ENCODE results near the gene PPIL3. TPM values are rescaled to one million over a fixed set of nuclear protein-coding genes. Genes with fewer than 3 reads are reported as not detected.

The PPIL3 gene
- total and polyA plus RNA-seq, 11 donors: 11.3 to 27.7 (median 20.8) TPM

- no peaks in the 10 kb centered on the region for H3K27me3 ChIP-seq
- WGBS, 4 donors: 86 to 92% (median 89%) methylated on average over 6 of the region's 6 CpGs
- peaks cover 8 to 100% (median 95%) of the 10 kb centered on the region in 9 donors for H3K36me3 ChIP-seq
Measured at GRCh38 chr2:200922439-200922838, 33.6 kb upstream of the PPIL3 start.

GRCh38 chr2:200913654-200914053 lies 24.8 kb upstream of the PPIL3 start:
- Histone ChIP-seq H3K4me3 (no peak overlapping the region), H3K4me1 (no peaks in the 10 kb centered on the region), H3K27ac (no peak overlapping the region), H3K36me3 (peaks cover 2 to 100% (median 96%) of the 10 kb centered on the region in 9 donors), H3K9me3 (no peaks in the 10 kb centered on the region), H3K27me3 (no peaks in the 10 kb centered on the region)
- intact Hi-C loops (cut with DNase I): loop anchor here in 1 of 10 donors (10.0 kb wide), 1 partner anchor 91 kb away; no protein-coding TSS in a partner anchor
- TF ChIP-seq POLR2A (IDR thresholded peaks at IDR 0.05) (no peak), CTCF (IDR thresholded peaks at IDR 0.05) (no peak)
- ATAC-seq (no peak), DNase-seq (no peak)

More at GRCh38 chr2:200922439-200922838, 33.6 kb upstream of the PPIL3 start:
- Histone ChIP-seq H3K9me3 (no peaks in the 10 kb centered on the region), H3K4me1 (no peaks in the 10 kb centered on the region), H3K4me3 (no peak overlapping the region), H3K27ac (no peak overlapping the region)
- intact Hi-C loops (cut with DNase I): loop anchor here in 1 of 10 donors (10.0 kb wide), 1 partner anchor 802 kb away; no protein-coding TSS in a partner anchor
- no peak for ATAC-seq
- DNase-seq: no peak
- no peak for TF ChIP-seq POLR2A (IDR thresholded peaks at IDR 0.05)
- TF ChIP-seq CTCF (IDR thresholded peaks at IDR 0.05): no peak

- no peak overlapping the region for H3K4me3 ChIP-seq
- no peak for TF ChIP-seq POLR2A (IDR thresholded peaks at IDR 0.05)
- no peak for TF ChIP-seq CTCF (IDR thresholded peaks at IDR 0.05)
- 92 to 97% (median 95%) methylated on average over 4 of the region's 4 CpGs for WGBS, 4 donors
- H3K4me1 ChIP-seq: peaks cover 0 to 3% (median 0%) of the 10 kb centered on the region in 12 donors
- no peak overlapping the region for H3K27ac ChIP-seq
- H3K9me3 ChIP-seq: no peaks in the 10 kb centered on the region
- H3K27me3 ChIP-seq: no peaks in the 10 kb centered on the region
- intact Hi-C loops (cut with DNase I): loop anchor here in 6 of 10 donors (5.0 to 10.0 kb wide), 6 partner anchors 95 to 455 kb away; partner anchors contain the start of genes HYCC2 (in 1 of the 6) and NDUFB3 (in 1 of the 6)
- ATAC-seq (no peak), DNase-seq (no peak)
- H3K36me3 ChIP-seq: peaks cover 0 to 89% (median 73%) of the 10 kb centered on the region in 9 donors
Measured at GRCh38 chr2:200909958-200910357, 21.1 kb upstream of the PPIL3 start.

GRCh38 chr2:200905618-200906296 lies 16.9 kb upstream of the PPIL3 start:
- peaks cover 0 to 21% (median 2%) of the 10 kb centered on the region in 12 donors for H3K4me1 ChIP-seq
- H3K27me3 ChIP-seq: no peaks in the 10 kb centered on the region
- TF ChIP-seq POLR2A (IDR thresholded peaks at IDR 0.05): no peak
- TF ChIP-seq CTCF (IDR thresholded peaks at IDR 0.05): peak; percentile 49 to 80 (median 68)
- peaks cover 0 to 82% (median 54%) of the 10 kb centered on the region in 9 donors for H3K36me3 ChIP-seq
- H3K9me3 ChIP-seq: no peaks in the 10 kb centered on the region
- intact Hi-C loops (cut with DNase I): loop anchor here in 8 of 10 donors (2.0 to 10.0 kb wide), 9 partner anchors 159 to 459 kb away; partner anchors contain the start of genes HYCC2 (in 2 of the 8) and NDUFB3 (in 1 of the 8)
- 37 to 53% (median 48%) methylated on average over 2 of the region's 2 CpGs for WGBS, 4 donors
- ATAC-seq: peak; percentile 66 to 85 (median 77)
- DNase-seq: peak; percentile 62 to 75 (median 70)
- no peak overlapping the region for H3K4me3 ChIP-seq
- H3K27ac ChIP-seq: no peak overlapping the region

Data from heart left ventricle (tissue), 16 donors.